ENCODE measurements around the gene TRAM2.
A peak's percentile ranks its signal among the peaks of the same experiment; 100 is the strongest.

Gene TRAM2

DNA sequence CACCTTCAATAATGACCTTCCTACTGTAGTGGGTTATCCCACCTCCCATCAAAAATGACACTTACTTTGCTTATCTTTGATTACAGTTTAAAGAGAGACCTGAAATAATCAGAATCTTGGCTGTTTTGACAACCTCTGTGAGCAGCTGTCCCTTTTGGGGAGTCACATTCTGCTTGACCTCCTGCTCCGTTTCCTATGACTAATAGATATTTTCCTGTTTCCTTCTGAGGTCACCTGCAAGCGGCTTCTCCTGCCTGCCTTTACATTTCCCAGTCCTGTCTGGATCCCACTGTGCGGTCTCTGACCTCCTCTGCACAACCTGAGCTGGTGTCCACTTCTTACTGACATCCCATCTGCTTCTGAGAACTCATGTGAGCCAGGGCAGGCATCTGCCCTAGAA, 54.2 kb downstream of the TRAM2 start:
- no peak for ATAC-seq
- no peaks in the 10 kb centered on the region for H3K27me3 Mint-ChIP-seq
- H3K4me3 Mint-ChIP-seq = no peak overlapping the region
- H3K27ac Mint-ChIP-seq = peak overlapping the region; percentile 5
- peaks cover 3% of the 10 kb centered on the region for H3K9me3 Mint-ChIP-seq
- H3K36me3 Mint-ChIP-seq = peaks cover 30% of the 10 kb centered on the region
- H3K4me1 Mint-ChIP-seq = peaks cover 22% of the 10 kb centered on the region

DNA sequence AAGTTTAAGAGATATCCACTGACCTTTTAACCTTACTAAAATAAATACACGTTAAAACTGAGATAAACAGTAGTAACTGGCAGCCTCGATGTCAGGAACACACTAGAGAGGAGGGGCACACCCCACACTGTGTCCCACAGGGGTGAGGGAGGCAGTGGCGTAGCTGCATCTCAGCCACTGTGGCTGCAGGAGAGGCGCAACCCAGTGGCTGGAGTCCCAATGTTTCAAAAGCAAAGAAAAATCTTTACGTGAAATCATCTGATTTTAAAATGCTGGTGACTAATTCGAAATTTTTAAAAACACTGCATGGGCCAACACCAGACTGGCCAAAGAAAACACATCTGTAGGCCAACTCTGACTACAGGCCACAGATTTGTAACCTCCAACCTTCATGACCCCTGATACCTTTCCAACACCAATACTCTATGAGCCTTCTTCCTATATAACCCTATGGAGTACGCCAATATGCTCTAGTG, 54.7 kb downstream of the TRAM2 start:
- peaks cover 3% of the 10 kb centered on the region for H3K9me3 Mint-ChIP-seq
- peak overlapping the region; percentile 5 for H3K27ac Mint-ChIP-seq
- H3K4me1 Mint-ChIP-seq = peaks cover 23% of the 10 kb centered on the region
- no peaks in the 10 kb centered on the region for H3K27me3 Mint-ChIP-seq
- ATAC-seq = no peak
- no peak overlapping the region for H3K4me3 Mint-ChIP-seq
- peaks cover 30% of the 10 kb centered on the region for H3K36me3 Mint-ChIP-seq

DNA sequence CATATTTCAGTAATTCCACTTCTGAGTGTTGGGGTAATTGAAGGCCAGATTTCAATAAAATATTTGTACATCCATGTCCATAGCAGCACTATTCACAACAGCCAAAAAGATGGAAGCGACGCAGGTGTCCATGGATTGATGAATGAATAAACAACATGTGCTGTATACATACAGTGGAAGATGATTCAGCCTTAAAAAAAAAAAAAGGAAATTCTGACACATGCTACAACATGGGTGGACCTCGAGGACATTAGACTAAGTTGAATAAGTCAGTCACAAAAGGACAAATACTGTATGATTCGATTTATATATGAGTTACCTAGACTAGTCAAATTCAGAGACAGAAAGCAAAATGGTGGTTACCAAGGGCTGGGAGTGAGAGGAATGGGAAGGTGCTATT, 57.2 kb downstream of the TRAM2 start:
- Mint-ChIP-seq H3K4me1 (peaks cover 10% of the 10 kb centered on the region), H3K9me3 (no peaks in the 10 kb centered on the region), H3K36me3 (peaks cover 36% of the 10 kb centered on the region), H3K4me3 (no peak overlapping the region), H3K27me3 (no peaks in the 10 kb centered on the region), H3K27ac (no peak overlapping the region)
- no peak for ATAC-seq

DNA sequence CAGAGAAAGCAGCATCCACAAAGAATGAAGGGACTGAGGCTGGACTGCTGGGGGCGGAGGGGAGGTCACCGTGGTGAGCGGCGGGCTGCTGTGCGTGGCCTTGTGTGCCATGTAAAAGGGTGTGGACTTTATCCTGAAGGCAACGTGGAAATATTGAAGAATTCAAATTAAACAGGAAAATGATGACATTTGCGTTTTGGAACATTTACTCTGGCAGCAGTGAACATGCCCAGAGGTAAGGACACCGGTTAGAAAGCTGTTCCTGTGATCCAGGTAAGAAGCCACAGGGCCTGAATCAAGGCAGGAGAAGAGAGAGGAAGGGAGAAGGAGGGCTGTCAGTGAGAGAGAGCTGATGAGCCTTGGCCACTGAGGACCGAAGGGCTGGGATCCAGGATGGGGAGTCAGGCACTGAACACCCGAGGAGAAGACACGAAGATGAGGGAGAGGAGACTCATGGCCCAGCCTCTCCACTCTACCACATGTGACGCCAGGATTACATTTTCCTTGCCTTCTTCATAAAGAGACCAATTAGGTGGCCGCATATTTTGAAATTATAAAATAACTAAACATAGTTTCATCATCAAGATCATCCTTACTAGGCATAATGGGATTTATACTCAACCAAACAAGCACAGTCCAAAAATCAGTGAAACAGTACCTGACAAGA, 58.4 kb downstream of the TRAM2 start:
- Mint-ChIP-seq H3K4me1 (peaks cover 9% of the 10 kb centered on the region), H3K9me3 (no peaks in the 10 kb centered on the region), H3K27me3 (no peaks in the 10 kb centered on the region), H3K36me3 (peaks cover 47% of the 10 kb centered on the region), H3K4me3 (no peak overlapping the region), H3K27ac (peak overlapping the region; percentile 16)
- ATAC-seq = no peak

DNA sequence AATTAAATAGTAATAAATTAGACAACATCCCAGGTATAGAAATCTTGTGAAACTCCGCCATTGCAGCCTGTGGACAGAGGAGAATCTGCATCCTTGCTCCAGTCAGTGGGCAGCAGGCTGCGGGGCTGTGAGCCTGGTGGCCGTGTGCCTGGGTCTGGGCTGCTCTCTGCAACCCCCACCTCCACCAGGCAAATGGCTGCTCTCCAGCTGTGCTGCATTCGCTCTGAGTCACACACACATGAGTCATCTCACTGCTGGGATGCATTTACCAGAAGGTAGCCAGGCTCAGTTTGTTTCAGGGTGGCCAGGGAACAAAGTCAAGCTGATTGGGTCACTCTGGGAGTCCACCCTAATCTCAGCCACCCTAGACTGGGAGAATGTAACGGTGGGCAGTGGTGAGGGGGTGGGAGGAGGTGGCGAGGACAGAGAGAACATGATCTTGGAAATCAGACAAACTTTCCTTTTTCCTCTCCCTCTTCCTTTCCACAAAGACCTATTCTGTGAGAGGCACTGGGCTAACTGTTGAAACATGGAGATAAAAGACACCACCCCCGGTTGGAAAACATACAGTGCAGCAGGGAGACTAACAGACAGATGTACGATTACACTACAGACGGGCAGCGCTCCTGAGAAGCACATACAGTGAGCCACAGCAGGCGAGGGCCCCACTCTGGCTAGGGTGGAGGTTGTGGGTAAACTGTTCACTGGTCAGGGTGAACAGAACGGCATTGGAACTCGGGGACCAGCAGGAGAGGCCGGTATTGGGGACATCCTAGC, 59.2 kb downstream of the TRAM2 start:
- ATAC-seq = peak; percentile 64
- H3K9me3 Mint-ChIP-seq = no peaks in the 10 kb centered on the region
- peak overlapping the region; percentile 16 for H3K27ac Mint-ChIP-seq
- no peaks in the 10 kb centered on the region for H3K27me3 Mint-ChIP-seq
- H3K4me3 Mint-ChIP-seq = no peak overlapping the region
- H3K4me1 Mint-ChIP-seq = peaks cover 9% of the 10 kb centered on the region
- peaks cover 52% of the 10 kb centered on the region for H3K36me3 Mint-ChIP-seq

DNA sequence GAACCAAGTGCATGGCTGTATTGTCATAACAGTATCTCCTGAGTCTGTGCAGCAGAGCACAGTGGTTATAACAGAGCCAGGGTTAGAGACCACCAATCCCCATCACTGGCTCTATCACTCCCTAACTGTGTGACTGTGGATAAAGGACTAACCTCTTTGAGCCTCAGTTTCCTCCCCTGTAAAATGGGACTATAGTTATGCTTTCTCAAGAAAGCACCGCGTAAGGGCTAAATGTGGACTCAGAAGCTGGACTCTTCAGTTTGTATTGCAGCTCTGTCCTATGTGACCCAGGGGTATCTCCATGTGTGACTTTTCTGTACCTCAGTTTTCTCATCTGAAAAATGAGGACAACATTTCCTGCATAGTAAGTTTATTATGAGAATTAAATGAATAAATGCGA, 59.9 kb downstream of the TRAM2 start:
- Mint-ChIP-seq H3K9me3 (no peaks in the 10 kb centered on the region), H3K27me3 (no peaks in the 10 kb centered on the region), H3K4me3 (no peak overlapping the region), H3K36me3 (peaks cover 56% of the 10 kb centered on the region), H3K4me1 (peaks cover 9% of the 10 kb centered on the region), H3K27ac (no peak overlapping the region)
- no peak for ATAC-seq

DNA sequence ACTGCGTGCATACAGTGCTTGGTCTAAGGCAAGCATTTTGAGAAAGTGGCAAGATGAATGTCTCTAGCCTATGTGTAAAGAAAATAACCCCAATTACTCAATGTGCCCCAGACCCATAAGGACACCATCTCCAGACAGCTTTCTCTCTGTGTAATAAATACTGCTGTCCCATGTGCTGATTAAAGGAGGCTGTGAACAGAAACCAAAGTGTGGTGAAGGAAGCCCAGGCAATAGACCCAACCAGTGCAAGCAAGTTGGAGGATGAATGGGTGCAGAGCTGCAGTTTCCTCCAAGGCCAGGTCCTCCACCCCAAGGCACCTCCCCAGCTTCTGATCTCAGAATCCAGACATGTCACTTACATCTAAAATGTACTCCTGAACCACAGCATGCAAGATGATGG, 60.6 kb downstream of the TRAM2 start:
- Mint-ChIP-seq H3K4me1 (peaks cover 9% of the 10 kb centered on the region), H3K27ac (no peak overlapping the region), H3K36me3 (peaks cover 63% of the 10 kb centered on the region), H3K9me3 (no peaks in the 10 kb centered on the region), H3K4me3 (no peak overlapping the region), H3K27me3 (no peaks in the 10 kb centered on the region)
- no peak for ATAC-seq

DNA sequence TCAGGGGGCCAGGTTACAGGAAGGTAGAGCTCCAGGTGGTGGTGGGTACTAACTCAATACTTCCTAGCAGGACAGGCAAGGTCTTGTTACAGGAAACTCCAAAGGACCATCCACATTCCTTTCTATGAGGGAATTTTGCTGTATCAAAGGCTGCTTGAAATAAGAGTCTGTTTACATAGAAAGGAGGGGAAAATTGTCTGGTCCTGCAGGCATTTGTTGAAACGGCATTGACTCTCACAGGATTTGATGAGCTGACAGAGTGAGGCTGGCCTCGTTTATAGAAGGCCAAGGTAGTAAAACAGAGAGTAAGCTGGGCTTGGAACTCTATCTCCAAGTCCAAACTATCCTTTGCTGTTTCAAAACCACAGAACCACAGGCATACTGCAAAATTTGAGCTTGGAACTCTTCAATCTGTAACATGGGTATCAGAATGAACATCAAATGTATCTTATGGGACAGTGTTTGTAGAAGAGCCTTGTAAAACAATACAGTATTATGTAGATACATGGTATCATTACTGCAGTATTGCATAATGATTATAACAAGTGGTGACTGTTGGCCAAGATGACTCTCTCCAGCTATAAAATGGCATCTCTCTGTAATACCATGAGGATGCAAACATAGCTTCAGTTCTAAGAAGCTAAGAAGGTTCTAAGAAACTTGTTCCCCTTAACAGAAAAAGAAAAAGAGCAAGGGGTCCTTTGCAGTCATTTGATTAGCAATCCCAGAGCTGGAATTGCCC, 61.5 kb downstream of the TRAM2 start:
- Mint-ChIP-seq H3K4me3 (no peak overlapping the region), H3K27me3 (no peaks in the 10 kb centered on the region), H3K36me3 (peaks cover 65% of the 10 kb centered on the region), H3K27ac (no peak overlapping the region), H3K9me3 (no peaks in the 10 kb centered on the region), H3K4me1 (peaks cover 10% of the 10 kb centered on the region)
- ATAC-seq = no peak

DNA sequence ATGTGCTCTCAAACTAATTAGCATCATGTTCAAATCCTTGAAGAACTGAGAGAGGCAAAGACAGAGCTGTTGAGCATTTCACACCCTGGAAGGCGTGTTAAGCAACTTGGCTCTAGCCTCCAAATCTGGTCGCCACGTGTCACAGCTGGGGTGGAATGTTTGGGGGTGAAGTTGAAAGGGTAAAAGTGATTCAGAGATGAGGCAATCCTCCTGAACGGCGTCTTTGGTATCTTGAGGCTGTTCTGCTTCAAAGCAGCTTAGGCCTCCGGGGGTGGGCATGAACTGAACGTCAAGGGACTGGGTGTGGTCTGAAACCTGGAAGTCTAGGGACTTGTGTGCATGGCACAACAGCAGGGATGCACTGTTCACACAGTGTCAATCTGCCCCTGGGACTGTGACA, 62.3 kb downstream of the TRAM2 start:
- Mint-ChIP-seq H3K4me1 (peaks cover 16% of the 10 kb centered on the region), H3K4me3 (no peak overlapping the region), H3K36me3 (peaks cover 60% of the 10 kb centered on the region), H3K27ac (no peak overlapping the region), H3K9me3 (no peaks in the 10 kb centered on the region), H3K27me3 (no peaks in the 10 kb centered on the region)
- ATAC-seq = no peak

DNA sequence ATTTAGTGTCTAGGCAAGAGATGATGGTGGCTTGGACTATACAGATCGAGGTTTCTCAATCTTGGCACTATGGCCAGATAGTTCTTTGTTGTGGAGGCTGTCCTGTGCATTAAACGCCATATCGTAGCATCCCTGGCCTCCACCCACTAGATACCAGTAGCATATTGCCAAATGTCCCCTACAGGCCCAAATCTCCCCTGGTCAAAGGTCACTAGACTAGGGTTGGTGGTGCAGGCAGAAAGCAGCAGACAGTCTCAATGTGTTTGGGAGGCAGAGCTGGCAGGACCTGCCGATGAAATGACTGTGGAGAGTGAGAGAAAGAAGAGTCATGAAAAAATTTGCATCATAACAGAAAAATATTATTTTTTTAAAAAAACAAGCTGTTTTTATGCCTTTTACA, 63.0 kb downstream of the TRAM2 start:
- H3K36me3 Mint-ChIP-seq = peaks cover 60% of the 10 kb centered on the region
- no peak for ATAC-seq

DNA sequence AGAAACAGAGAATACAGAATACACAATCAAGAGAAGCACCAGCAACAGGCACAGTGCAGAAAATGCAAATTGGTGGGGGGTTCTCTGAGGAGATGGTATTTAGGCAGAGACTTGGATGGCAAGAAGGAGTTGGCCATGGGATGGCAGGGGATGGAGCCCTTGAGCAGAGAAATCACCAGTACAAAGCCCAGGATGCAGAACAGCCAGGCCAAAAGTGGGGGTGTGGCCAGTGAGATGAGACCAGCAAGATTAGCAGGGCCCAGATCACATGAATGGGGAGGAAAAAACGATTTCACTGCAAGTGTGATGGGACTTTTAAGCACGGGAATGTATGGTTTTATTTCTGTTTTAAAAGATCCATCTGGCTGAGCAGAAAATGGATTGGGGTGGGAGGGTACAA, 63.4 kb downstream of the TRAM2 start:
- ATAC-seq = no peak
- Mint-ChIP-seq H3K9me3 (no peaks in the 10 kb centered on the region), H3K27me3 (no peaks in the 10 kb centered on the region), H3K4me1 (peaks cover 20% of the 10 kb centered on the region), H3K4me3 (no peak overlapping the region), H3K27ac (no peak overlapping the region), H3K36me3 (peaks cover 60% of the 10 kb centered on the region)

More for the DNA sequence above, 63.0 kb downstream of the TRAM2 start:
- Mint-ChIP-seq H3K9me3 (no peaks in the 10 kb centered on the region), H3K4me1 (peaks cover 20% of the 10 kb centered on the region), H3K4me3 (no peak overlapping the region), H3K27ac (no peak overlapping the region), H3K27me3 (no peaks in the 10 kb centered on the region)

DNA sequence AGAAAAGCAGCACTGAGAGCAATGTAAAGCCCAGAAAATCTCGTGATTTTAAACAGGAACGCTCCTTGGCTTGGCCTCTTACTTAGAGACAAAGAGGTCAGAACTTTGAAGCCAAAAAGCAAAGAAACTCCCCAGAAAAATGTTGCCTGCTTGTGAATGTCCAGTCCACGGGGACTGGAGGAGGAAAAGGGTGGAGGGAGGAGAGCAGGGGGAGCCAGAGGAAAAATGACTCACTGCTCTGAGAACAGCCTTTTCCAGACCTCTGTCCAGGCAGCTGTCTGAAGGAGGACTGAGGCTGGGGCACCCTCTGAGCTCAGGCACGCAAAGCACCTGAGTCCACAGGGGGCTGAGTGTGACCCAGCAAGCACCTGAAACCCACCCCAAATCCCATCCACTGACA, 64.7 kb downstream of the TRAM2 start:
- Mint-ChIP-seq H3K9me3 (no peaks in the 10 kb centered on the region), H3K27me3 (no peaks in the 10 kb centered on the region), H3K36me3 (peaks cover 67% of the 10 kb centered on the region), H3K4me3 (no peak overlapping the region), H3K27ac (no peak overlapping the region), H3K4me1 (peaks cover 11% of the 10 kb centered on the region)
- ATAC-seq = no peak

DNA sequence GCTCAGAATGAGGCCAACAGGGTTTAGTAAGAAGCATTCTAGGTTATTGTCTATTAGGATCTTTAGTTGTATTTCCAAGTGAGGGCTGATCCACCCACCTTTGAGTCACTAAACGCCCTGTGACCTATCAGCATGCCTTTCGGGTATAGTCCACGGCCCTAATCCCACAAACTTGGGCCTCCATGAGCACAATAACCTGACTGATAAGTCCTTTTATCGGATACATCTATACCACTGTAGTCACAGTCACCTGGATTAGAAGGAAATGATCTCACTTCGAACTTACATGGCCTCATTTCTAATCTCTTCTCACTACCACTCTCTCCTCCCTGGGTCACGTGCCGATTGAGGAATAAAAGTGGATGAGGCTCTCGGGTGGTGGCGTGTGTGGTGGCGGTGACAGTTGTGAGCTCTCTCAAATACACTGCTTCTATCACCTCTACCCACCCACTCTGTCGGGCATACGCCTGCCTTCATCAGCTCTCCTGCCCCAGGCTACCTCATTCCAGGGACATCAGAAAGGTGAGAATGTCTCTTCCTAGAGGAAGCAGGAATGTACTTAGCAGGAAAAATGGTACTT, 65.2 kb downstream of the TRAM2 start:
- no peaks in the 10 kb centered on the region for H3K9me3 Mint-ChIP-seq
- peaks cover 11% of the 10 kb centered on the region for H3K4me1 Mint-ChIP-seq
- H3K27me3 Mint-ChIP-seq = no peaks in the 10 kb centered on the region
- H3K27ac Mint-ChIP-seq = no peak overlapping the region
- H3K4me3 Mint-ChIP-seq = no peak overlapping the region
- peaks cover 69% of the 10 kb centered on the region for H3K36me3 Mint-ChIP-seq
- no peak for ATAC-seq

DNA sequence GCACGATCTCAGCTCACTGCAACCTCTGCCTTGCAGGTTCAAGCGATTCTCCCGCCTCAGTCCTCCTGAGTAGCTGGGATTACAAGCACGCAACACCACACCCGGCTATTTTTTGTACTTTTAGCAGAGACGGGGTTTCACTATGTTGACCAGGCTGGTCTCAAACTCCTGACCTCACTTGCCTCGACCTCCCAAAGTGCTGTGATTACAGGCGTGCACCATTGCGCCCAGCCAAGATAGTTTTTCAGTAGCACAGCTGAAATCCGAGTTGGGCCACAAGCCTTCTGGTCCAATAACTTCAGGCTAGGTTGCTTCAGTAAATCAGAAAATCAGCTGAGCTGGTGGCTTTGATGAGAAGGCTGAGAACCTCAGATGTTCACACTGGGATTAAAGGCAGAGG, 65.7 kb downstream of the TRAM2 start:
- peaks cover 11% of the 10 kb centered on the region for H3K4me1 Mint-ChIP-seq
- H3K27ac Mint-ChIP-seq = no peak overlapping the region
- peaks cover 74% of the 10 kb centered on the region for H3K36me3 Mint-ChIP-seq
- no peaks in the 10 kb centered on the region for H3K27me3 Mint-ChIP-seq
- no peak for ATAC-seq
- H3K9me3 Mint-ChIP-seq = no peaks in the 10 kb centered on the region
- no peak overlapping the region for H3K4me3 Mint-ChIP-seq

DNA sequence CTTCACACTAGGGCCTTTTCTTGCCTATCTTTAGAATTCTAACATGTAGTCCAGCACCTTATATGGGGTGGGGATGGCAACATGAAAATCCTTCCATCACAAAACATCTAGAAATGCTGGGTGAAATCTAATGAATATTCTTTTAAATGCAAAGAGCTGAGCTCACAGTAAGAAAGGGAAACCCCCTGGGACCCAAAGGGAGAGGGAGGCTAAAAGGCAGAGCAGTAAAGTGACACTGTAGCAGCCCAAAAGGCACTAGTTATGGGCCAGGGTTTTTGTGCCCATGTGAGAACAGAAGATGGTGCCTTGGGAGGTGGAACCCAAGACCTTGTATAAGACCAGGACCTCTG, 66.7 kb downstream of the TRAM2 start:
- no peaks in the 10 kb centered on the region for H3K9me3 Mint-ChIP-seq
- no peak for ATAC-seq
- peaks cover 68% of the 10 kb centered on the region for H3K36me3 Mint-ChIP-seq
- peaks cover 11% of the 10 kb centered on the region for H3K4me1 Mint-ChIP-seq
- H3K27me3 Mint-ChIP-seq = no peaks in the 10 kb centered on the region
- no peak overlapping the region for H3K4me3 Mint-ChIP-seq
- peak overlapping the region; percentile 79 for H3K27ac Mint-ChIP-seq

All from stimulated activated memory B cell treated with anti-CD40 and anti-IgM and Interleukin-4, amounts not matched to agents 10 μg/mL and 1 μg/mL and 100 μg/mL, for 72 hours (primary cell).